Fibroblast of lung (primary cell): ENCODE results near the gene CCDC33. TPM values are rescaled to one million over a fixed set of nuclear protein-coding genes. Genes with fewer than 3 reads are reported as not detected.

Experiments
- DNase-seq, 2 donors: peaks; one replicate each; pipeline versions ENCODE4 v3.0.0 to v3.0.0-alpha.2; 2010; ENCODE audit warnings: low read depth in 2 of 2
- H2AFZ ChIP-seq: 2 replicates; pipeline ENCODE4 v1.5.1; 2012; ENCODE audit warnings: low read length, control low read depth, inconsistent platforms
- H3K27ac ChIP-seq: 2 replicates; pipeline ENCODE4 v1.5.1; 2011; ENCODE audit warnings: low read length, control low read depth; ENCODE audit not compliant: insufficient read depth
- H3K27me3 ChIP-seq: 2 replicates; pipeline ENCODE4 v1.5.1; 2011; ENCODE audit warnings: mild to moderate bottlenecking, low read length; ENCODE audit not compliant: control insufficient read depth, insufficient read depth
- H3K36me3 ChIP-seq: 2 replicates; pipeline ENCODE4 v1.5.1; 2011; ENCODE audit warnings: low read length; ENCODE audit not compliant: control insufficient read depth, insufficient read depth
- H3K4me1 ChIP-seq: 2 replicates; pipeline ENCODE4 v1.5.1; 2011; ENCODE audit warnings: low read length; ENCODE audit not compliant: control insufficient read depth, insufficient read depth; ENCODE audit errors: extremely low read depth
- H3K4me2 ChIP-seq: 2 replicates; pipeline ENCODE4 v1.5.1; 2011; ENCODE audit warnings: low read length, control low read depth; ENCODE audit not compliant: insufficient read depth; ENCODE audit errors: extremely low read depth
- H3K4me3 ChIP-seq, 4 experiments: fragments of 200-600 bp in 1 of 4; sonication (generic) in 1 of 4; replicated peaks in 1 of 4; 2 replicates each; pipeline ENCODE4 v1.5.1; 2011 to 2016; ENCODE audit warnings: low read length in 4 of 4, low read depth in 3 of 4, mild to moderate bottlenecking in 3 of 4, control low read depth in 2 of 4, inconsistent platforms in 1 of 4, mixed read lengths in 1 of 4; ENCODE audit not compliant: insufficient read depth in 1 of 4; ENCODE audit errors: control extremely low read depth in 1 of 4
- H3K79me2 ChIP-seq: 2 replicates; pipeline ENCODE4 v1.5.1; 2012; ENCODE audit warnings: mild to moderate bottlenecking, low read length, inconsistent platforms; ENCODE audit not compliant: control insufficient read depth, insufficient read depth
- H3K9ac ChIP-seq: 2 replicates; pipeline ENCODE4 v1.5.1; 2011; ENCODE audit warnings: mild to moderate bottlenecking, low read length, control low read depth; ENCODE audit not compliant: insufficient read depth
- H3K9me3 ChIP-seq: 2 replicates; pipeline ENCODE4 v1.5.1; 2012; ENCODE audit warnings: low read depth, low read length; ENCODE audit not compliant: control insufficient read depth, insufficient read depth
- H4K20me1 ChIP-seq: 2 replicates; pipeline ENCODE4 v1.5.1; 2011; ENCODE audit warnings: low read length; ENCODE audit not compliant: control insufficient read depth, insufficient read depth; ENCODE audit errors: extremely low read depth
- EZH2 ChIP-seq: IDR thresholded peaks from 2 replicates; pipeline ENCODE4 v1.5.1; 2012; ENCODE audit warnings: low read length, control low read depth, mild to moderate bottlenecking; ENCODE audit errors: missing control alignments
- polyA plus RNA-seq, 2 donors: library from polyadenylated mRNA; depleted of rRNA in 1 of 2; stranded (reverse) in 1 of 2; unstranded in 1 of 2; fragments of >200 nt; gene quantifications; 2 replicates each; pipeline ENCODE4 v1.2.1, GENCODE V29; 2011 to 2012; ENCODE audit warnings: missing spikeins in 1 of 2
- total RNA-seq: library from RNA; depleted of rRNA; stranded (reverse); fragments of >200 nt; gene quantifications from 2 replicates; pipeline ENCODE4 v1.2.1, GENCODE V29; 2014
- TF ChIP-seq, protein P1 (sequence below), 2 donors: IDR thresholded peaks in 1 of 2; conservative IDR thresholded peaks in 1 of 2; 1 replicate in 1 of 2; 2 replicates in 1 of 2; pipeline ENCODE4 v1.5.1; 2011 to 2012; ENCODE audit warnings: low read length in 2 of 2, control low read depth in 1 of 2, inconsistent platforms in 1 of 2, low read depth in 1 of 2, mild to moderate bottlenecking in 1 of 2

CCDC33 gene
- total and polyA plus RNA-seq, 2 donors (not counting 1 experiment from before 2014, with no cell fraction given), result not detected

DNA sequence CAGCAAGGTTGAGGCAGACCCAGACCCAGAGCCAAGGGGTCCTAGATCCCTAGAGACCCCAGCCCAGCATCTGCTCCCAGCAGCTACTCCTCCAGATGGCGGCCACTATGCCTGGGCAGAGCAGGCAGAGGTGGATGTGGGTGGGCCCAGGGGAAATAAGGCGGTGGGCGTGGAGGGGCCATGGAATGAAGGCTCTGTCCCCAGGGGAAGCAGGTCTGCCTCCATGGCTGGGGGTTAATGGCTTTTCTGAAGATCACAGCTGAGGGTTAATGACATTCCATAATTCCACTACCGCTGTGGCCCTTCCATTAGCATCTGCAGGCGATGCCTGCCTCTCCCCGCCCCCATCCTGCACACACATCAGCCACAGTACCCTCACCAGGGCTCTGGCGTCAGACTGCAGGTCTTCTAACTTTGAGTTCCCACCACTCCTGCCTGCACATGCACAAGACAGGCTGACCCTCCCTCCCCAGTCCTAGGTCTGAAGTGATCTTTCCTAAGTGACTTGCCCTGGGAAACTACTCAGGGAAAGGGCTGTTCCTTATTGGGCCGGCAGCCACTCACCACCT lies 41.2 kb downstream of the CCDC33 start:
- Histone ChIP-seq H3K27ac (no peak overlapping the region), H3K4me1 (no peaks in the 10 kb centered on the region), H3K79me2 (no peaks in the 10 kb centered on the region), H4K20me1 (no peaks in the 10 kb centered on the region), H3K27me3 (peaks cover 8% of the 10 kb centered on the region), H3K9me3 (no peaks in the 10 kb centered on the region), H3K4me2 (no peak overlapping the region), H2AFZ (no peak overlapping the region), H3K36me3 (no peaks in the 10 kb centered on the region), H3K9ac (no peak overlapping the region), H3K4me3 (no peak overlapping the region)
- no peak for DNase-seq
- TF ChIP-seq EZH2, result no peak
- TF ChIP-seq, protein P1, sequence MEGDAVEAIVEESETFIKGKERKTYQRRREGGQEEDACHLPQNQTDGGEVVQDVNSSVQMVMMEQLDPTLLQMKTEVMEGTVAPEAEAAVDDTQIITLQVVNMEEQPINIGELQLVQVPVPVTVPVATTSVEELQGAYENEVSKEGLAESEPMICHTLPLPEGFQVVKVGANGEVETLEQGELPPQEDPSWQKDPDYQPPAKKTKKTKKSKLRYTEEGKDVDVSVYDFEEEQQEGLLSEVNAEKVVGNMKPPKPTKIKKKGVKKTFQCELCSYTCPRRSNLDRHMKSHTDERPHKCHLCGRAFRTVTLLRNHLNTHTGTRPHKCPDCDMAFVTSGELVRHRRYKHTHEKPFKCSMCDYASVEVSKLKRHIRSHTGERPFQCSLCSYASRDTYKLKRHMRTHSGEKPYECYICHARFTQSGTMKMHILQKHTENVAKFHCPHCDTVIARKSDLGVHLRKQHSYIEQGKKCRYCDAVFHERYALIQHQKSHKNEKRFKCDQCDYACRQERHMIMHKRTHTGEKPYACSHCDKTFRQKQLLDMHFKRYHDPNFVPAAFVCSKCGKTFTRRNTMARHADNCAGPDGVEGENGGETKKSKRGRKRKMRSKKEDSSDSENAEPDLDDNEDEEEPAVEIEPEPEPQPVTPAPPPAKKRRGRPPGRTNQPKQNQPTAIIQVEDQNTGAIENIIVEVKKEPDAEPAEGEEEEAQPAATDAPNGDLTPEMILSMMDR (conservative IDR thresholded peaks at IDR 0.05 in 1 of 2, IDR thresholded peaks at IDR 0.05 in 1 of 2; ENCODE audit: low read depth in 1 of 2, low read length in 2 of 2), result no peak

DNA sequence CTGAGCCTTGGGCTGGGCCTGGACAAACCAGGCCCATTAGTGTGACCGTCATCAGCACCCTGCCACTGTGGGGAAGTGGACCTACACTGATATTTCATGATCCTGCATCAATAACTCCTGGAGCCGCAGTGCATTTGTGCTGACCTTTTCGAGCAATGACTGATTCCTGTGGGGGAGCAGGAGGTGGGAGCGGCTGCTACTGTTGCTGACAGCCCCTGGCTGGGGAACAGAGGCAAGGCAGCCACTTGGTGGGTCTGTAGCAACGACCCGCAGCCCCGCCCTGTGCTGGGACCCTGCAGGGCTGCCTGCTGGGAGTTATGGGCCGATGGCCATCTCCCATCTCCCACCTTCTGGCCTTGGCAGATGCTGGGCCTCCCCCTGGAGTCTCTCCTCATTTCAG lies 42.1 kb downstream of the CCDC33 start:
- H3K27ac ChIP-seq, result no peak overlapping the region
- no peaks in the 10 kb centered on the region for H3K79me2 ChIP-seq
- H3K4me1 ChIP-seq, result no peaks in the 10 kb centered on the region
- no peak overlapping the region for H3K9ac ChIP-seq
- no peak overlapping the region for H2AFZ ChIP-seq
- DNase-seq, result no peak
- H3K4me3 ChIP-seq, result no peak overlapping the region
- H3K9me3 ChIP-seq, result no peaks in the 10 kb centered on the region
- no peaks in the 10 kb centered on the region for H3K36me3 ChIP-seq
- H4K20me1 ChIP-seq, result no peaks in the 10 kb centered on the region
- peaks cover 14% of the 10 kb centered on the region for H3K27me3 ChIP-seq
- H3K4me2 ChIP-seq, result no peak overlapping the region
- TF ChIP-seq EZH2, result no peak
- TF ChIP-seq, protein P1 (conservative IDR thresholded peaks at IDR 0.05 in 1 of 2, IDR thresholded peaks at IDR 0.05 in 1 of 2; ENCODE audit: low read depth in 1 of 2, low read length in 2 of 2), result no peak

DNA sequence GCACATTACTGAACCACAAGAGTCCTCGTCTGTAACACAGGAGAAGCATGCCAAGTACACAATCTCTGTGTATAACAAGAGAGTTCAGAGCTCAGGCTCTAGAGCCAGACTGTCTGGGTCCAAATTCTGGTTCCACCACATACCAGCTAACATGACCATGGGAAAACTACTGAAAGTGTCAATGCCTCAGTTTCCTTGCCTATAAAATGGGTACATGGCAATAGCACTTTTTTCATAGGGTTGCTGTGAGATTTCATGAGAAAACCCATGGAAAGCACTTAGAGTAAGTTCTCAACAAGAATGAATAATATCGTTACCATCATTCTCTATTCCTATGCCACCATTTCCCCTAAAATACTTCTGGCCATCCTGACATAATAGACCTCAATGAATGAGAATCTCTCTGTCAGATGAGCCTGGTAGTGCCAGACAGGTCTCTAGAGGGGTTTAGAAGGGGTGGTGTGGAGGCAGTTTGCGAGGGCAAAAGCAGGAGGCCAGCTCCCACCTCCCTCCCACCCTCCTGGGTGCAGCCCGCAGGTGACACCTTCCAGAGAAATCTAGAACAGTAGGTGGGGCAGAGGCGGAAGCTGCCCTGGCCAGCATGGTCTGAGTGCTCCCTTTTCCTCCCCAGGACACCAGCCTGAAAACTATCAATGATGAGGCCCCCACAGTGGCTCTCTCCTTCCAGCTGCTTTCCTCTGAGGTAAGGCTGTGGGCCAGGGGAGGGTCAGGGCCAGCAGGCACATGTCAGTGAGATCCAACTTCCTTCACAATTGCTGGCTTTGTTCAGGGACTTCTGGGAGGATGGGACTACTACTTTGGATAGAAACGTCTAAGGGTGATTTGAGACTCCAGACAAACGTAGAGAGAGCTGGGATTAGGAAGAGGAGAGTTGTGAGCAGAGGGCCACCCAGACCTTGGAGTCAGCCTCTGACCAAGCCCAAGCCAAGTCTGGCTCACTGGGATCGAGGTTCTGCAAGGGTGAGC lies 45.3 kb downstream of the CCDC33 start:
- Histone ChIP-seq H3K36me3 (no peaks in the 10 kb centered on the region), H3K27me3 (peaks cover 22% of the 10 kb centered on the region), H3K4me3 (no peak overlapping the region), H3K9ac (no peak overlapping the region), H3K9me3 (no peaks in the 10 kb centered on the region), H4K20me1 (no peaks in the 10 kb centered on the region), H3K4me2 (no peak overlapping the region), H2AFZ (no peak overlapping the region), H3K4me1 (no peaks in the 10 kb centered on the region), H3K79me2 (no peaks in the 10 kb centered on the region), H3K27ac (no peak overlapping the region)
- TF ChIP-seq EZH2, result no peak
- TF ChIP-seq, protein P1 (conservative IDR thresholded peaks at IDR 0.05 in 1 of 2, IDR thresholded peaks at IDR 0.05 in 1 of 2; ENCODE audit: low read depth in 1 of 2, low read length in 2 of 2), result no peak
- DNase-seq, result no peak
